GM10266 (cell line): ENCODE data around the gene TTYH1.

Source experiments
- DNase-seq: peaks from one replicate; pipeline ENCODE4 v3.0.0; 2012; ENCODE audit errors: extremely low spot score
- CTCF ChIP-seq: IDR thresholded peaks from 2 replicates; pipeline ENCODE4 v1.5.1; 2012; ENCODE audit warnings: mild to moderate bottlenecking, low read depth; ENCODE audit not compliant: control insufficient read depth, insufficient read depth; ENCODE audit errors: missing control alignments

TTYH1 gene

GRCh38 chr19:54461613-54462012 lies 46.3 kb downstream of the TTYH1 start:
- no peak for TF ChIP-seq CTCF
- no peak for DNase-seq

GRCh38 chr19:54462047-54462654 lies 46.9 kb downstream of the TTYH1 start:
- no peak for DNase-seq
- TF ChIP-seq CTCF = no peak

GRCh38 chr19:54462655-54463530 lies 47.6 kb downstream of the TTYH1 start:
- peak; percentile 17 for TF ChIP-seq CTCF
- peak; percentile 57 for DNase-seq

- DNase-seq = peak; percentile 97
- no peak for TF ChIP-seq CTCF
Measured at GRCh38 chr19:54463531-54464043, 48.3 kb downstream of the TTYH1 start, which contains the start of gene LENG9. LENG9 (minus strand) TSS chr19:54463778; CDS start chr19:54463526, 252 bp downstream.

GRCh38 chr19:54464044-54464629 lies 48.9 kb downstream of the TTYH1 start:
- TF ChIP-seq CTCF = no peak

GRCh38 chr19:54464630-54465425 lies 49.6 kb downstream of the TTYH1 start:
- TF ChIP-seq CTCF = no peak
- peak; percentile 95 for DNase-seq

More at GRCh38 chr19:54464044-54464629, 48.9 kb downstream of the TTYH1 start:
- DNase-seq = peak; percentile 93
